Stimulated activated naive CD8-positive, alpha-beta T cell treated with anti-CD3 and anti-CD28 coated beads, Interleukin-15, Interleukin-2, amounts not matched to agents 100 U/mL and 50 U/mL, for 24 hours (primary cell): ENCODE data around the gene CAPN5.

Experiments used
- ATAC-seq: fragments of 150-1000 bp; cut with Tn5 transposase; one replicate; pipeline ENCODE4 v1.10.0; 2021
- DNase-seq: peaks from one replicate; pipeline ENCODE4 v3.0.0; 2021

The CAPN5 gene

DNA sequence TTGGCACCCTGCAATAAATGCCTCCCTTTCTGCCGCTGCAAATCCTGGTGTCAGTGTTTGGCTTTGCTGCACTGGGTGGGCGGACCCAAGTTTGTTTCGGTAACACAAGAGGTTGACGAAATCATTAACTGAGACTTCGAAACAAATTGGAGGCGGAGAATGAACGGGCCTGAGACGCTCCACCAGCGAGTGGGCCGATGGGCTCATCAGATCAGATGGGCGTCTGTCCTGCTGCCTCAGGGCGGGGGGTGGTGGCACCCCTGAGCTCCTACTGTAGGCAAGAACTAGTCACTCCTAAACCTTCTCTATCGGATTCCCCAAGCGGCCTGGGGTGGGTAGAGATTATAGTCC lies 918 bp upstream of the CAPN5 start:
- ATAC-seq: no peak

GRCh38 chr11:77067861-77068443 lies 1.2 kb downstream of the CAPN5 start:
- no peak for ATAC-seq

More for the DNA sequence above, 918 bp upstream of the CAPN5 start:
- no peak for DNase-seq

GRCh38 chr11:77068457-77069335 lies 1.9 kb downstream of the CAPN5 start:
- DNase-seq (no peak), ATAC-seq (no peak)

More at GRCh38 chr11:77067861-77068443, 1.2 kb downstream of the CAPN5 start:
- no peak for DNase-seq

DNA sequence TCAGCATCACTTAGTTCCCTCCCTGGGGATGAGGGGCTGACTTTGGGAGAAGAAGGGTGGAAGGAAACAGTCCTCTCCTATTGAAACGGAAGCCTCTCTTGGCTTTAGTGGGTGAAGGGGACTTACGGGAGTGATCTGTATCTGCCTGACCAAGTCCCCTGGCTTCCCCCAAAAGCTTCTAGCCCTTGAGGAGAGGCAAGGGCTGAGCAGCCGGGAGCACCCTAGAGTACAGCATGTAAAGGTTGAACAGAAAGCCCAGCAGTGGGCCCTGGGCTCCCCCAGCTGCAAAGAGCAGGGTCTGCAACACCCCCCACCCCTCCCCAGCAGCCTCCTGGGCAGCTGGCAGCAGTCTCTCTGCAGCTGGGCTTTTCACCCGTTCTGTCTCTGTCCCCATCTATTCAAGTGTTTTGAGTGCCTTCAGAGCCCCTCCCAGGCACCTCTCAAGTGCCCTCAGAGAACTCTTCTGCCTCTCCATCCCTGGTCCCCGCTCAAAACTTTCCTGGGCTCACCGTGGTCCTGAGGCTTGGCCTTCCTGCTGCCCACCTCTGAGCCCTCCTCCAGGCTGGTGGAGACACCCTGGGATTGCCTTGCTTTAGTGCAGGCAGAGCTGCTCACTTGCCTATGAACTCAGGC lies 2.7 kb downstream of the CAPN5 start:
- DNase-seq (no peak), ATAC-seq (no peak)

DNA sequence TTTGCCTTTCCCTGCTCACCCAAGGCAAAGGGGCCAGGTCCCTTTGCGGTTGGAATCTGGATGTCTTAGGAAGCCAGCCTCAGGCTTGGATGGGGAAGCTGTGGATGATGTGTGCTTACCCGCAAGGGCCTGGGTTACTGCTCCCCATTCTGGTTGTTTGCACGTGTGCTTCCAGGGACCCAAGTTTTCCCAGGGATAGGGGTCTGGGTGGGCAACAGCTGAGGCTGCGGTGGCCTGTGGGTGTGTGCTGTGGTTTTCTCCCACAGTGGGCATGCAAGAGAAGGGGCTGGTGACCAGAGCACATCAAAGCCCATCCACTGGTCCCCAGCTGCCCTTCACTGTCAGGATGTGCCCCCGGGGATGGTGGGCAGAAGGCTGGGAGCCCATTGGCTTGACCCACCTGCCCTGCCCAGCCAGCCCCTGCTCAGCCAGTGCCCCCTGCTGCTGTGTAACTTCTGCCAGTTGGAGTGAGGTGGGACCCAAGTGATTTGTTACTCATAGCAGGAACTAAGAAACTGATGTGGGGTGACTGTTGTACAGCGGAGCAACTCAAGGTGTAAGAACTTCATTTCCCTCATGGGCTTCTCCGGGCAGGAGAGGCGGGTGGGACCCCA lies 3.3 kb downstream of the CAPN5 start:
- ATAC-seq: no peak
- DNase-seq: no peak

- no peak for ATAC-seq
These were observed 4.3 kb downstream of the CAPN5 start for GRCh38 chr11:77071077-77071476.

GRCh38 chr11:77071671-77072605 lies 5.2 kb downstream of the CAPN5 start:
- ATAC-seq: no peak
- no peak for DNase-seq

More at GRCh38 chr11:77071077-77071476, 4.3 kb downstream of the CAPN5 start:
- no peak for DNase-seq

DNA sequence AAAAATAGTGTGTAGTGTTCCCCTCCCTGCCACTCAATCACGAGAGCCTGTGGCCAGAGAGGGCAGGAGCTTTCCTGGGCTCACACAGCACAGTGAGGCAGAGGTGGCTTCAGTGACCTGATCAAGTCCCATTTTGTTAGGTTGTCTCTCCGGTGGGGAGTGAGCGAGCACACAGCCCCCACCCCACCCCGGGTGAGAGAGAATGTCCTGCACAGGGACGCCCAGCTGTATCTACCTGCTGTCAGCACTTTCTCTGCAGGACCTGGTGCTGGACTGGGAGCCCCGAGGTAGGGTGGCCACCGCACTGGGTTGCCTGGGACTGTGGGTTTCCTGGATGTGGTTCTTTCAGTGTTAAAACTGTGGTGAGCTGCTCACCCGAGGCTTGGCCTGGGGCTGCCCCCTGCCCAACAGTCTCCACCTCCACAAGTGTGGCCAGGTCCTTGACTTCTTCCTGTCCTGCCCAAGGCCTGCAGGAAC lies 6.1 kb downstream of the CAPN5 start:
- ATAC-seq: peak; percentile 47

DNA sequence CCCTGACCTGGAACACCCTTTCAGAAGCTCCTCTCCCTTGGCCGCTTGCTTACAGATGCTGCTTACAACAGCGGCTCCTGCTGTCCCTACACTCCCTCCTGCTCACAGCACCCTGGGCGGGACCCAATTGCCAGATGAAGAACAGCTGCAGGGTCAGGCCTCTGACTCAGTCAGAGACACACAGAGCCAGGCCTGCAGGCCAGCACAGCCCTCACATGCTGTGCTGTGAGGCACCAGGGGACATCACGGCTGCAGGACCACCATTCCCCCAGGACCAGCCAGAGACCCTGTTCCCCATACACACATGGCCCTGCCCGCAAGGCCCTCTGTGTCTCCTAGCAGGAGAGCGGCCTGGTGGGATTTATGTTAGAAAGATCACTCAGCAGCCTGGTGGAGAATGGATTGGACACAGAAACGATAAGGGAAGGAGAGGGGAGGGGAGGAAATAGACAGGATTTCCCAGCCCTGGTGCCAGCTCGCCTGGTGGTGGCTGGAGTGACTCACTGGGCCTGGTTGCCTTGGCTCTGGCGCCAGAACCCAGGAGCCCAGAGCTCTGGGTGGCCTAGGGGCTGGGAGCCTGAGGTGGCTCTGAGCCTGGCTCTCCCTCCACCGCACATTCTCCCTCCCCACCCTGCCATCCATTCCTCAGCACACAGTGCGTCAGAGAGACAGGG lies 6.7 kb downstream of the CAPN5 start:
- ATAC-seq (peak; percentile 35), DNase-seq (no peak)

More for the DNA sequence above, 6.1 kb downstream of the CAPN5 start:
- no peak for DNase-seq

DNA sequence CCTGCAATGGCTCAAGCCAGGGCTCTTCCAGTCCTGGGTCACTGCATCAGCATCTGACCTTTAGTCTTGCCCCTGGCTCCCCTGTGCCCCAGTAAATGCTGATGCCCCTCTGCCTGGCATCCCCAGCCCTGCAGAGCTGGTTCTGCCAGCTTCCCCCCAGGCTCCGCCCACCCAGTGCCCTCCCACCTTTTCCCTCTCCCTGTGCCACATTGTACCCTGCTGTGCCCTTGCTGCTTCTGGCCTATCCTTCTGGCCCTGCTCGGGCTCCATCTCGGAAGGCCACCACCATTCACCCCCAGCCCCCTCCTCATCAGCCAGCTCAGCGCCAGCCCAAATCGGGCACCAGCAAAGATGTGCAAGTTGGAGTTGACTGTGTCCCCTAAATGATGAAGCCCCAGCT lies 7.4 kb downstream of the CAPN5 start:
- ATAC-seq (no peak), DNase-seq (no peak)

- no peak for ATAC-seq
- no peak for DNase-seq
These were observed 8.0 kb downstream of the CAPN5 start for GRCh38 chr11:77074626-77075221.

- ATAC-seq (no peak), DNase-seq (no peak)
These were observed 8.7 kb downstream of the CAPN5 start for GRCh38 chr11:77075425-77075905.

DNA sequence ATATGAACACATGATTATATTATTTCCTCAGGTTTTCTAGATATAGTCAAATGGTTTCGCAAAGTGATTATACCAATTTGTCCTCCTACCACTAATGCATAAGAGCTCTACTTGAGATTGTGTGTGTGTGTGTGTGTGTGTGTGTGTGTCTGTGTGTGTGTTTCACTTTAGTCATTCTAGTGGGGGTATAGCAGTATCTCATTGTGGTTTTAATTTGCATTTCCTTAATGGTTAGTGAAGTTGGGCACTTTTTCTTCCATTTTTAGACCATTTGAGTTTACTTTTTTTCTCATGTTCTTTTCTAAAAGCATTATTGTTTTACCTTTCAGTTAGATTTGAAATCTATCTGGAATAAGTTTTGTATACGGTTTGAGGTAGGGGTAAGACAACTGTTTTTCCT lies 12.9 kb downstream of the CAPN5 start:
- ATAC-seq: no peak
- DNase-seq: no peak

GRCh38 chr11:77080643-77081210 lies 14.0 kb downstream of the CAPN5 start:
- ATAC-seq: no peak
- DNase-seq: no peak

DNA sequence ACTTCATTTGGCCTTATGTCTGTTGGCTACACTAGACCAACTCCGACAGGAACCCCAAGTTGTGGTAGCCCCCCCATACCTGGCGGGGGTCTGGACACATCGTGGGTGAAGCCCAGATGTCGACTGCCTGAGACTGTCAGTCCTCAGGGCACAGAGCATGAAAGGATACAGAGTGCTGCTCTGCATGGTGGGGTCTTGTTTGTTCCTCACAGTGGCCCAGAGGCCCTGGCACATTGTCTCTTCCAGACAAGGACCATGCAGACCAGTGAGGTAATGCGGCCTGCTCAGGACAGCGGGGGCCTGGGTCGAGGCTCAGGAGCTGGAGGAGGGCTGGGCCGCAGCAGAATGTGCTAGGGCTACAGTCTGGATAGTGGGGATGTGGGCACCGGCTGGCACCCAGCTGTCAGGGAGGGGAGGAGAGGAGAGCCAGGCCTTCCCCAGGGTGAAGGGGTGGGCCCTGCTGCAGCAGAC lies 14.6 kb downstream of the CAPN5 start:
- DNase-seq (no peak), ATAC-seq (no peak)

GRCh38 chr11:77081976-77082836 lies 15.4 kb downstream of the CAPN5 start:
- DNase-seq (no peak), ATAC-seq (no peak)

GRCh38 chr11:77082838-77083565 lies 16.2 kb downstream of the CAPN5 start:
- DNase-seq: peak; percentile 52
- peak; percentile 61 for ATAC-seq
